WI38 (cell line): Measurements from ENCODE around the gene CRYZL1.
"Not testable (repeated sequence)": the region's sequence is repeated elsewhere in the genome, so short reads cannot be mapped to it uniquely, and the experiment has no call there.

Experiments used
- H3K4me3 ChIP-seq: 2 replicates; pipeline ENCODE4 v1.5.1; 2011; ENCODE audit warnings: low read depth, mild to moderate bottlenecking, control low read depth, low read length
- TF ChIP-seq, protein P1 (sequence below): IDR thresholded peaks from 2 replicates; pipeline ENCODE4 v1.5.1; 2012; ENCODE audit warnings: low read depth, mild to moderate bottlenecking, control low read depth, low read length

The CRYZL1 gene

DNA sequence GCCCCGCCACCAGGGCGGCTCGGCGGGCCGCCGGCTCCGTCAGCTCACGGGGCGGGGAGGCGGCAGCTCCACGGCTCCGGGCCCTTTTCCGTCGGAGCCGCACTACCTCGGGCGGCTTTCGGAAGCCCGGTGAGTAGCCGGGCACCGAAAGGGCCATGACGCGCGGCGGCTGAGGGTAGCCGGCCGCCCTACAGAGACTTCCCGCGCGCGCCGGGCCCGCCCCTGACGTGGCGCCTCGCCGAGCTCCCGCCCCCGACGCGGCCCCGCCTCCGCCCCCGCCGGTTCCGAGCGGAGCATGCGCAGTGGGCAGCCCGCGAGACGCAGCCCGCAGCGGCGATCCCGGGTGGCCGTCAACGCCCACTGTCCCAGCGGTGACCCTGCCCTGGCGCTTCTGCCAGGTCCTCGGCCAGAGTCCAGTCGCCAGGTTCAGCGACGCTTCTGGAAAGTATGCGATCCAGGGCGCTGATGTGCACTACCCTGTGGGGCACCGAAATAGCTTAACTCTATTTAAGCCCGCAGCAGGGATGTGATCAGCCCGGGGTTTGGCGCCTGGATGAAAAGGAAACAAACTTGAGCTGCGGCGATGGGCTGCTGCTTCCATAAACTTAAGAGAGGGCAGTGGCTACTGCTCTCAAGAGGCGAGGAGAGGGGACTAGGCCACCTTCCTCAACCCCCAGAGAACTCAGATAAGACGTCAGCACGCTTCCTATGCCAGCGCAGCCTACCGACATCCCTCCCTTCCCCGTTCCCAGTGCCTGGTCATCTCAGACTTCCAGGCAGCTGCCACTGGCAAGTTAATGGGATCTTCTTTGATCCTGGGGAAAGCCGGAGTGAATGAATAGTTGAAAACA, 52.8 kb downstream of the CRYZL1 start, which contains the start of gene DONSON:
Gene DONSON, minus strand, starts transcription at position 200 of the 851 bp plus-strand sequence. Its CDS starts 43 bp downstream, at position 157.
- TF ChIP-seq, protein P1, sequence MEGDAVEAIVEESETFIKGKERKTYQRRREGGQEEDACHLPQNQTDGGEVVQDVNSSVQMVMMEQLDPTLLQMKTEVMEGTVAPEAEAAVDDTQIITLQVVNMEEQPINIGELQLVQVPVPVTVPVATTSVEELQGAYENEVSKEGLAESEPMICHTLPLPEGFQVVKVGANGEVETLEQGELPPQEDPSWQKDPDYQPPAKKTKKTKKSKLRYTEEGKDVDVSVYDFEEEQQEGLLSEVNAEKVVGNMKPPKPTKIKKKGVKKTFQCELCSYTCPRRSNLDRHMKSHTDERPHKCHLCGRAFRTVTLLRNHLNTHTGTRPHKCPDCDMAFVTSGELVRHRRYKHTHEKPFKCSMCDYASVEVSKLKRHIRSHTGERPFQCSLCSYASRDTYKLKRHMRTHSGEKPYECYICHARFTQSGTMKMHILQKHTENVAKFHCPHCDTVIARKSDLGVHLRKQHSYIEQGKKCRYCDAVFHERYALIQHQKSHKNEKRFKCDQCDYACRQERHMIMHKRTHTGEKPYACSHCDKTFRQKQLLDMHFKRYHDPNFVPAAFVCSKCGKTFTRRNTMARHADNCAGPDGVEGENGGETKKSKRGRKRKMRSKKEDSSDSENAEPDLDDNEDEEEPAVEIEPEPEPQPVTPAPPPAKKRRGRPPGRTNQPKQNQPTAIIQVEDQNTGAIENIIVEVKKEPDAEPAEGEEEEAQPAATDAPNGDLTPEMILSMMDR: no peak
- peak within 1 kb of the TSS; percentile 80 for H3K4me3 ChIP-seq

GRCh38 chr21:33587792-33588484, 53.6 kb downstream of the CRYZL1 start:
- peak overlapping the region; percentile 80 for H3K4me3 ChIP-seq
- TF ChIP-seq, protein P1: no peak

DNA sequence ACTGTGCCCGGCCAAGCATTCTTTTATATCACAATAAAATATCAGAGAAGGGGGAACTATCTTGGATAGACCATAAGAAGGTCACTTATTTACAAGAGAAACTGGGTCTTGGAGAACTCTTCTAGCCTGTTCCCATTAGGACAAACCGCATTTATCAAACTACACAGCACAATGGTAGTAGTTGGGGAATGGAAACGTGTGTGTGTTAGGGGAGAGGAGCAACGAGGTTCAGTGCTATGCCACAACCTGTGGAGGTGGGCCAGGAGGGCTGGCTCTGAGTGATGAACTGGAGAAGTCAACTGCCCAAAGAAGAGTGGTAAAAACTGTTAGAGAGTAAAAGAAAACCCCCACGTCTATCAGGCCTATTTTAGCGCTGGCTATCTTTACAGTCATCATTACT, 54.6 kb downstream of the CRYZL1 start:
- TF ChIP-seq, protein P1: no peak
- peak overlapping the region; percentile 80; the same call in 1 of the 2 replicates for H3K4me3 ChIP-seq

DNA sequence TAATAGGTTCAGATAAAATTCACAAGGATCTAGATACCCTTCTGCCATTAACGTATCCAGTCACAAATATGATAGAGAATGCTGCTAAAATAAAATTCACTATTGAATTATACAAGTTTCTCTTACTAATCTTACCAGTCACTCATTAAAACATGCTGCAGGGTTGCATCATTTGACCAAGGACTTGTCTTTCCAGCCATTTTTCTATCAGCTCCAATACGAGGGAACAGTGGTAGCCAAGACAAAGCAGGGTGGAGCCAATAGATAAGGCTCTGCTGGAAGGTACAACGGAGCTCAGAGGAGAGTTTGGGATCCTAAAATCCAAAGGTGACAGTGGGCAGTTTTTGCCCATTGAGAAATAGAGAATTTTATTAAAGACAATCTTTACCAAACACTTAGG, 57.1 kb downstream of the CRYZL1 start:
- H3K4me3 ChIP-seq: no peak overlapping the region
- TF ChIP-seq, protein P1: no peak

- H3K4me3 ChIP-seq: no peak overlapping the region
- TF ChIP-seq, protein P1: no peak
These were observed 62.5 kb downstream of the CRYZL1 start for GRCh38 chr21:33578959-33579542.

GRCh38 chr21:33578214-33578613, 63.3 kb downstream of the CRYZL1 start:
- TF ChIP-seq, protein P1: no peak
- no peak overlapping the region for H3K4me3 ChIP-seq

DNA sequence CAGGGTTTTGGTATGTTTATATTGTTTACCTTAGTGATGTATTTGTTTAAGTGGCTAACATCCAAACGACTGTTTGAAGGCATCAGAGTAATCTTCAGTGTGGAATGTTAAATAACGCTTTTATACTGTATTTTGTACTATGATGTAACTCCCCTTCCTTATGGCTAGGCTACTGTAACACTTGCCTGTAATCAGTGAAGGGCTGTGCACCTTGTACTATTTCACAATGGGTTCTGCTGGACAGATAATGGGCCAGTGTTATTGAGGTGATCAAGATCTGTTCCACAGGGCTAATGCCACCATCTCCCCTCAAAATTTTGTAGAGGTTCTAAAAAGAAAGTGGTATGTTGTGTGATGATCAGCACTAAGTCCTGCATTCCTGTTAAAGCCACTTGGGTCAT, 64.8 kb downstream of the CRYZL1 start:
- not testable (repeated sequence) for H3K4me3 ChIP-seq
